ENCODE results near the gene YBX1. TPM values are rescaled to one million over a fixed set of nuclear protein-coding genes. Genes with fewer than 3 reads are reported as not detected.
A peak's percentile ranks its signal among the peaks of the same experiment; 100 is the strongest.

Gene YBX1
- total and polyA plus RNA-seq, 2 of the 13 experiments (the other 11 are each of a cell fraction or from before 2014, with no cell fraction given) = 339 to 628 TPM

GRCh38 chr1:42739753-42740700 is 57.8 kb downstream of the YBX1 start, which contains the start of gene CLDN19 (continued):
- 0 out of 2 replicates have a peak, but pooled peaks have one; percentile 7 for TF ChIP-seq ZBTB10 (CRISPR knock-in tag; IDR thresholded peaks at IDR 0.05; ENCODE audit: borderline replicate concordance)
- TF ChIP-seq HINFP (CRISPR knock-in tag; IDR thresholded peaks at IDR 0.05; ENCODE audit: low read depth) = peak; percentile 49; the same call in 1 of the 2 replicates
- TF ChIP-seq FOXK1 (CRISPR knock-in tag; IDR thresholded peaks at IDR 0.05; ENCODE audit: borderline replicate concordance, low read depth) = no peak
- TF ChIP-seq ZNF567 (CRISPR knock-in tag; IDR thresholded peaks at IDR 0.05; ENCODE audit: borderline replicate concordance) = no peak; the same call in none of the 2 replicates
- no peak for TF ChIP-seq MBNL3 (CRISPR knock-in tag; conservative IDR thresholded peaks at IDR 0.05)
- TF ChIP-seq ZNF275 (CRISPR knock-in tag; IDR thresholded peaks at IDR 0.05; ENCODE audit: borderline replicate concordance) = no peak
- no peak for TF ChIP-seq SNAPC4 (CRISPR knock-in tag; IDR thresholded peaks at IDR 0.05)
- TF ChIP-seq MAX (IDR thresholded peaks at IDR 0.05) = peak; percentile 18; the same call in 1 of the 2 replicates
- no peak for TF ChIP-seq KMT2A (CRISPR knock-in tag; IDR thresholded peaks at IDR 0.05)
- TF ChIP-seq ZBTB43 (CRISPR knock-in tag; conservative IDR thresholded peaks at IDR 0.05) = no peak
- TF ChIP-seq TAF1 (CRISPR knock-in tag; IDR thresholded peaks at IDR 0.05) = peak; percentile 45; the same call in 1 of the 2 replicates

Data from HepG2 (cell line).